Parathyroid adenoma (tissue), 2 donors: ENCODE results near the gene LMNA.
A peak's percentile ranks its signal among the peaks of the same experiment; 100 is the strongest.

Experiments used
- H2AFZ ChIP-seq: fragments of 300-600 bp; sonication (generic); one replicate; pipeline ENCODE4 v1.7.0; 2017; ENCODE audit warnings: antibody characterized with exemption, mild to moderate bottlenecking
- H3K27ac ChIP-seq: fragments of 300-600 bp; sonication (generic); one replicate; pipeline ENCODE4 v1.7.0; 2017
- H3K27me3 ChIP-seq: fragments of 300-600 bp; sonication (generic); one replicate; pipeline ENCODE4 v1.7.0; 2017; ENCODE audit warnings: low read length; ENCODE audit not compliant: control insufficient read depth, insufficient read depth
- H3K36me3 ChIP-seq: fragments of 300-600 bp; sonication (generic); one replicate; pipeline ENCODE4 v1.7.0; 2017; ENCODE audit warnings: low read length; ENCODE audit not compliant: control insufficient read depth, insufficient read depth
- H3K4me1 ChIP-seq: fragments of 300-600 bp; sonication (generic); one replicate; pipeline ENCODE4 v1.7.0; 2017; ENCODE audit warnings: control low read depth
- H3K4me2 ChIP-seq: fragments of 300-600 bp; sonication (generic); one replicate; pipeline ENCODE4 v1.7.0; 2017; ENCODE audit warnings: low read length
- H3K4me3 ChIP-seq: fragments of 300-600 bp; sonication (generic); one replicate; pipeline ENCODE4 v1.7.0; 2017; ENCODE audit warnings: low read depth, low read length
- H3K79me2 ChIP-seq: fragments of 300-600 bp; sonication (generic); one replicate; pipeline ENCODE4 v1.7.0; 2017; ENCODE audit warnings: control low read depth
- H3K9ac ChIP-seq: fragments of 300-600 bp; sonication (generic); one replicate; pipeline ENCODE4 v1.7.0; 2017; ENCODE audit warnings: mild to moderate bottlenecking
- H3K9me3 ChIP-seq: fragments of 300-600 bp; sonication (generic); one replicate; pipeline ENCODE4 v1.7.0; 2017; ENCODE audit warnings: low read length; ENCODE audit not compliant: control insufficient read depth
- TF ChIP-seq, protein P1 (sequence below): fragments of 300-600 bp; sonication (generic); IDR thresholded peaks from one replicate; pipeline ENCODE4 v1.7.0; 2017; ENCODE audit warnings: antibody characterized with exemption, mild to moderate bottlenecking
- donor health status: primary hyperparathyroidism.

The LMNA gene

DNA sequence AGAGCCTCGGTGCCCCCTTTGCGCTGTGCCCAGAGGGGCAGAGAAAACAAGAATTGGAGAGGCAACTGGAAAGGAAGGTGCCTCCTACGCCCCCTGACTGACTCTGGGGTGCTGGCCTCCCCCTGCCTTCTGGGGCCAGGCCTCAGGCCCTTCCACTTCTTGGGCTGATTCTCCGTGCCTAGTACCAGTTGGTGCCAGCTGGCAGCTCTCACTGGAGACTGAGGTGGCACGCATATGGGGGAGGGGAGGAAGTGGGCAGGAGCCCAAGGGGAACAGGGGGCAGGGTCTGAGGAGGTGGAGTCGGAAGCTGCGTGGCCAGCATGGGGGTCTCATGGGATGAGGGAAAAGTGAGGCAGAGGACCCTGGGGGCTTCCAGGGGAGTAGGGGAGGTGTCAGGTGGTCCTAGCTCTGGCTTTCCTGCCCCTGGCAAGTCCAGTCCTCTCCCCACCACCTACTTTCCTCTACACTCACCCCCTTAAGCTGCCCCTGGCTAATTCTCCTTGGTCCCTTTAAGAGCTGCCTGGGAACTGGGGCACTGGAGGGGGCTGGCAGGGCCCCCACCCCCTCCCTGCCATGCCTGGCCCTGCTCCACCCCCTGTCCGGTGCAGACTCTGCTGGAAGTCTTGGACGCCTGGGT, 32.4 kb downstream of the LMNA start:
- Histone ChIP-seq H3K4me3 (no peak overlapping the region), H3K4me1 (peaks cover 6% of the 10 kb centered on the region), H3K36me3 (no peaks in the 10 kb centered on the region), H2AFZ (peak overlapping the region; percentile 69), H3K9me3 (no peaks in the 10 kb centered on the region), H3K9ac (no peak overlapping the region), H3K27me3 (no peaks in the 10 kb centered on the region), H3K4me2 (no peak overlapping the region), H3K27ac (no peak overlapping the region), H3K79me2 (no peaks in the 10 kb centered on the region)
- TF ChIP-seq, protein P1, sequence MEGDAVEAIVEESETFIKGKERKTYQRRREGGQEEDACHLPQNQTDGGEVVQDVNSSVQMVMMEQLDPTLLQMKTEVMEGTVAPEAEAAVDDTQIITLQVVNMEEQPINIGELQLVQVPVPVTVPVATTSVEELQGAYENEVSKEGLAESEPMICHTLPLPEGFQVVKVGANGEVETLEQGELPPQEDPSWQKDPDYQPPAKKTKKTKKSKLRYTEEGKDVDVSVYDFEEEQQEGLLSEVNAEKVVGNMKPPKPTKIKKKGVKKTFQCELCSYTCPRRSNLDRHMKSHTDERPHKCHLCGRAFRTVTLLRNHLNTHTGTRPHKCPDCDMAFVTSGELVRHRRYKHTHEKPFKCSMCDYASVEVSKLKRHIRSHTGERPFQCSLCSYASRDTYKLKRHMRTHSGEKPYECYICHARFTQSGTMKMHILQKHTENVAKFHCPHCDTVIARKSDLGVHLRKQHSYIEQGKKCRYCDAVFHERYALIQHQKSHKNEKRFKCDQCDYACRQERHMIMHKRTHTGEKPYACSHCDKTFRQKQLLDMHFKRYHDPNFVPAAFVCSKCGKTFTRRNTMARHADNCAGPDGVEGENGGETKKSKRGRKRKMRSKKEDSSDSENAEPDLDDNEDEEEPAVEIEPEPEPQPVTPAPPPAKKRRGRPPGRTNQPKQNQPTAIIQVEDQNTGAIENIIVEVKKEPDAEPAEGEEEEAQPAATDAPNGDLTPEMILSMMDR, result no peak

DNA sequence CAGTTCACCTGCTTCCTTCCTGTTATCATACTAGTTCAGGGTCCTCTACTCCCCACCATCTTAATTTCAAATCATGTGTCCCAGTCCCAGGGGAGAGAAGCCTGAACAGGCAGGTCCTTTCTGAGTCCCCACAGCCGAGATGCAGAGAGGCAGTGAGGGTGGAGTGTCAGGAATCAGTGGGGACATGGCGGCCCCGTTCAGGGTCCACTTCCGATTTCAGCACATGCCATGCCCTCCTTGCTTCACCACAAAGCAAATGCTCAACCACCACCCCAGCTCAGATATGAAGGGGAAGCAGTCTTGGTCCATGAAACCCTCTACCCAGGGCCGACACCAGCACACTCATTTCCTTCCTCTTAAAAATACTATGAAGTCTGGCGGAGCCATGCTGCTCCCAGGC, 33.7 kb downstream of the LMNA start:
- no peak overlapping the region for H3K9ac ChIP-seq
- no peaks in the 10 kb centered on the region for H3K79me2 ChIP-seq
- TF ChIP-seq, protein P1, result no peak
- no peak overlapping the region for H3K4me3 ChIP-seq
- no peak overlapping the region for H3K4me2 ChIP-seq
- H3K27me3 ChIP-seq, result no peaks in the 10 kb centered on the region
- peaks cover 6% of the 10 kb centered on the region for H3K4me1 ChIP-seq
- H3K27ac ChIP-seq, result no peak overlapping the region
- H2AFZ ChIP-seq, result no peak overlapping the region
- H3K9me3 ChIP-seq, result no peaks in the 10 kb centered on the region
- no peaks in the 10 kb centered on the region for H3K36me3 ChIP-seq

DNA sequence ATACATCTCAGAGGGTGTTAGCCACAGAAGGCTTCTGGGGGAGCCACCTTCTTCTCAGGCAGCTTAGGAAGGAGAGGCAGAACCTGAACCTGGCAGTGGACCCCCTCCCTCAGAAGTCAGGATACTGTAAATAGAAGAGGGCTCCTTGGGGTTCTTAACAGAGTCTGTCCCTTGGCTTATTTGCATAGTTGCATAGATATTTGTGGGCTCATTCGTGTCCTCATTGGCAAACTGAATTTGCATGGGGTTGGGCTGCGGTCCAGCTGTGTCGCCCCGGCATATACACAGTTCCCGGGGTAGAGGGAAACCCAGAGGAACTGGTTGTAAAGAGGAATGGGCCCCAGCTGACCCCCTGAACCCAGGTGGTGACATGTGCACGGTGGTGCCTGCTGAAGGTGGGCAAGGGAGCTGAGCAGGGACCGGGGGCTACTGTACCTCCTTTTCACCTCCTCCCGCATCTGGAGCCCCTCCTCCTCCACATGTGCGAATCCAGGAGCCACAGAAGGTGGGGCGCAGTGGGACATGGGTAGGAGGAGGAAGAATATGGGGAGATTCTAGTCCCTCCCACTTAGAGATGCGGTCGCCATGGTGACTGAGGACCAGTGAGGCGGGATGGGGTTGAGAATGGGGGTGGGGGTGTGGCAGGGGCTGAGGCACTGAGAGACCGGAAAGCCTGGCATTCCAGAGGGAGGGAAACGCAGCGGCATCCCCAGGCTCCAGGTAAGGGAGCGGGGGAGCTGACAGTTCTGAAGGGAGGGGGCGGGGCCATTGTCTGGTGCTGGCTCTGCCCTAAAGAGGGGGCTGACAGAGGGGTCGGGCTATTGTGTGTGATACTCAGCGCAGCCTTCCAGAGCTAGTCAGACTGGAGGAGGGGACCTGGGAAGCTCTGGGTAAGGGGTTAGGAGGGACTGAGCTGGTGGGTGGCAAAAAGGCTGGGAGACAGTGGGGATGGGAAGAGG, 35.1 kb downstream of the LMNA start:
- H3K79me2 ChIP-seq, result no peaks in the 10 kb centered on the region
- no peak overlapping the region for H3K4me3 ChIP-seq
- H2AFZ ChIP-seq, result no peak overlapping the region
- no peak overlapping the region for H3K27ac ChIP-seq
- H3K36me3 ChIP-seq, result no peaks in the 10 kb centered on the region
- peaks cover 6% of the 10 kb centered on the region for H3K4me1 ChIP-seq
- no peaks in the 10 kb centered on the region for H3K27me3 ChIP-seq
- TF ChIP-seq, protein P1, result no peak
- no peak overlapping the region for H3K4me2 ChIP-seq
- H3K9ac ChIP-seq, result no peak overlapping the region
- H3K9me3 ChIP-seq, result no peaks in the 10 kb centered on the region

DNA sequence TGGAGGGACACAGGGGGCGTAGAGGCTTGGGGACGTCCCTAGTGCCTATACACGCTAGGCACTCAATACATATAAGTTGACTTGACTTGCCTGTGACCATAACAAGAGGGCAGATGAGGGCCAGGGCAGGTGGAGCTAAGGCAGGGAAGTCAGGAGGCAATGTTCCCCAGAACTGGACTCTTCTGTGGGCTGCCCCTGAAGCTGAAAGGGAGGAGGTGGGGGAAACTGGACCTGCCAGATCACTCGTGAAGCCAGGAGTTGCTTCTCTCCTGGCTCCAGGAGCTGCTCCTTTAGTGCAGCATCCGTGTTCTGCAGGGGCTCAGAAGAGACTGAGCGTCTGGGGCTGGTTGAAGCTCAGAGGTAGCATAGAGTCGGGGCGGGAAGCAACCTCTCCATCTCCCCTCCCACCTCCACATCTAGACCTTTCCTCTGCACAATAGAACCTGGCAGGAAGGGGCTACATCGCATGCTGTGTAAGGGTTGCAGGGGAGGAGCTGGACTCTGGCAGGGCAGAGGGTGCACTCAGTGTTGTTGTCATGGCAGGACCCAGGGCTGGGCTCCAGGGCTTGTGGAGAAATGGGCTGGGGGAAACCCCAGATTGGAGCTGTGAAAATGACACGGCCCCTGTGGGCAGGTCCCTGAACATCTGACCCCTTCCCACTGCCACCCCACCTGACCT, 36.0 kb downstream of the LMNA start:
- H3K4me1 ChIP-seq, result peaks cover 6% of the 10 kb centered on the region
- no peak overlapping the region for H3K4me3 ChIP-seq

More for the DNA sequence above, 36.0 kb downstream of the LMNA start:
- no peak overlapping the region for H3K4me2 ChIP-seq
- H3K36me3 ChIP-seq, result no peaks in the 10 kb centered on the region
- no peak overlapping the region for H2AFZ ChIP-seq
- no peaks in the 10 kb centered on the region for H3K9me3 ChIP-seq
- no peak overlapping the region for H3K27ac ChIP-seq
- H3K27me3 ChIP-seq, result no peaks in the 10 kb centered on the region
- TF ChIP-seq, protein P1, result no peak
- no peaks in the 10 kb centered on the region for H3K79me2 ChIP-seq
- H3K9ac ChIP-seq, result no peak overlapping the region
